ENCODE results near the gene PAQR4. TPM values are rescaled to one million over a fixed set of nuclear protein-coding genes. Genes with fewer than 3 reads are reported as not detected.
A peak's percentile ranks its signal among the peaks of the same experiment; 100 is the strongest.

PAQR4 gene
- total and polyA plus RNA-seq, 2 of the 13 experiments (the other 11 are each of a cell fraction or from before 2014, with no cell fraction given) = 15.9 to 24.8 TPM

- TF ChIP-seq CTCF (CRISPR knock-in tag; IDR thresholded peaks at IDR 0.05) (peak; percentile 83), REPIN1 (CRISPR knock-in tag; IDR thresholded peaks at IDR 0.05; ENCODE audit: borderline replicate concordance, low read depth) (0 out of 2 replicates have a peak, but pooled peaks have one; percentile 24), GLI4 (CRISPR knock-in tag; IDR thresholded peaks at IDR 0.05; ENCODE audit: borderline replicate concordance) (0 out of 2 replicates have a peak, but pooled peaks have one; percentile 53), ZFP36 (IDR thresholded peaks at IDR 0.05; ENCODE audit: borderline replicate concordance, low read depth, low read length, partially characterized antibody) (no peak), ZNF883 (CRISPR knock-in tag; IDR thresholded peaks at IDR 0.05; ENCODE audit: not compliant biosample characterization) (peak; percentile 20), ZBTB7A (CRISPR knock-in tag; IDR thresholded peaks at IDR 0.05) (0 out of 2 replicates have a peak, but pooled peaks have one; percentile 25), MEIS1 (CRISPR knock-in tag; IDR thresholded peaks at IDR 0.05; ENCODE audit: borderline replicate concordance) (no peak), ZSCAN25 (CRISPR knock-in tag; IDR thresholded peaks at IDR 0.05) (peak; percentile 99), PCBP1 (IDR thresholded peaks at IDR 0.05; ENCODE audit: borderline replicate concordance, low read depth, low read length) (0 out of 2 replicates have a peak, but pooled peaks have one; percentile 67), SIN3A (IDR thresholded peaks at IDR 0.05; ENCODE audit: borderline replicate concordance, low read depth, low read length) (0 out of 2 replicates have a peak, but pooled peaks have one; percentile 27)
- TF ChIP-seq, protein P1, sequence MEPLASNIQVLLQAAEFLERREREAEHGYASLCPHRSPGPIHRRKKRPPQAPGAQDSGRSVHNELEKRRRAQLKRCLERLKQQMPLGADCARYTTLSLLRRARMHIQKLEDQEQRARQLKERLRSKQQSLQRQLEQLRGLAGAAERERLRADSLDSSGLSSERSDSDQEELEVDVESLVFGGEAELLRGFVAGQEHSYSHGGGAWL (CRISPR knock-in tag; IDR thresholded peaks at IDR 0.05) = peak; percentile 52
- TF ChIP-seq, protein P2, sequence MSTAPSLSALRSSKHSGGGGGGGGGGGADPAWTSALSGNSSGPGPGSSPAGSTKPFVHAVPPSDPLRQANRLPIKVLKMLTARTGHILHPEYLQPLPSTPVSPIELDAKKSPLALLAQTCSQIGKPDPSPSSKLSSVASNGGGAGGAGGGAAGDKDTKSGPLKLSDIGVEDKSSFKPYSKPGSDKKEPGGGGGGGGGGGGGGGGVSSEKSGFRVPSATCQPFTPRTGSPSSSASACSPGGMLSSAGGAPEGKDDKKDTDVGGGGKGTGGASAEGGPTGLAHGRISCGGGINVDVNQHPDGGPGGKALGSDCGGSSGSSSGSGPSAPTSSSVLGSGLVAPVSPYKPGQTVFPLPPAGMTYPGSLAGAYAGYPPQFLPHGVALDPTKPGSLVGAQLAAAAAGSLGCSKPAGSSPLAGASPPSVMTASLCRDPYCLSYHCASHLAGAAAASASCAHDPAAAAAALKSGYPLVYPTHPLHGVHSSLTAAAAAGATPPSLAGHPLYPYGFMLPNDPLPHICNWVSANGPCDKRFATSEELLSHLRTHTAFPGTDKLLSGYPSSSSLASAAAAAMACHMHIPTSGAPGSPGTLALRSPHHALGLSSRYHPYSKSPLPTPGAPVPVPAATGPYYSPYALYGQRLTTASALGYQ (CRISPR knock-in tag; IDR thresholded peaks at IDR 0.05) = peak; percentile 57; the same call in 1 of the 2 replicates
- TF ChIP-seq, protein P3, sequence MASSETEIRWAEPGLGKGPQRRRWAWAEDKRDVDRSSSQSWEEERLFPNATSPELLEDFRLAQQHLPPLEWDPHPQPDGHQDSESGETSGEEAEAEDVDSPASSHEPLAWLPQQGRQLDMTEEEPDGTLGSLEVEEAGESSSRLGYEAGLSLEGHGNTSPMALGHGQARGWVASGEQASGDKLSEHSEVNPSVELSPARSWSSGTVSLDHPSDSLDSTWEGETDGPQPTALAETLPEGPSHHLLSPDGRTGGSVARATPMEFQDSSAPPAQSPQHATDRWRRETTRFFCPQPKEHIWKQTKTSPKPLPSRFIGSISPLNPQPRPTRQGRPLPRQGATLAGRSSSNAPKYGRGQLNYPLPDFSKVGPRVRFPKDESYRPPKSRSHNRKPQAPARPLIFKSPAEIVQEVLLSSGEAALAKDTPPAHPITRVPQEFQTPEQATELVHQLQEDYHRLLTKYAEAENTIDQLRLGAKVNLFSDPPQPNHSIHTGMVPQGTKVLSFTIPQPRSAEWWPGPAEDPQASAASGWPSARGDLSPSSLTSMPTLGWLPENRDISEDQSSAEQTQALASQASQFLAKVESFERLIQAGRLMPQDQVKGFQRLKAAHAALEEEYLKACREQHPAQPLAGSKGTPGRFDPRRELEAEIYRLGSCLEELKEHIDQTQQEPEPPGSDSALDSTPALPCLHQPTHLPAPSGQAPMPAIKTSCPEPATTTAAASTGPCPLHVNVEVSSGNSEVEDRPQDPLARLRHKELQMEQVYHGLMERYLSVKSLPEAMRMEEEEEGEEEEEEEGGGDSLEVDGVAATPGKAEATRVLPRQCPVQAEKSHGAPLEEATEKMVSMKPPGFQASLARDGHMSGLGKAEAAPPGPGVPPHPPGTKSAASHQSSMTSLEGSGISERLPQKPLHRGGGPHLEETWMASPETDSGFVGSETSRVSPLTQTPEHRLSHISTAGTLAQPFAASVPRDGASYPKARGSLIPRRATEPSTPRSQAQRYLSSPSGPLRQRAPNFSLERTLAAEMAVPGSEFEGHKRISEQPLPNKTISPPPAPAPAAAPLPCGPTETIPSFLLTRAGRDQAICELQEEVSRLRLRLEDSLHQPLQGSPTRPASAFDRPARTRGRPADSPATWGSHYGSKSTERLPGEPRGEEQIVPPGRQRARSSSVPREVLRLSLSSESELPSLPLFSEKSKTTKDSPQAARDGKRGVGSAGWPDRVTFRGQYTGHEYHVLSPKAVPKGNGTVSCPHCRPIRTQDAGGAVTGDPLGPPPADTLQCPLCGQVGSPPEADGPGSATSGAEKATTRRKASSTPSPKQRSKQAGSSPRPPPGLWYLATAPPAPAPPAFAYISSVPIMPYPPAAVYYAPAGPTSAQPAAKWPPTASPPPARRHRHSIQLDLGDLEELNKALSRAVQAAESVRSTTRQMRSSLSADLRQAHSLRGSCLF (CRISPR knock-in tag; IDR thresholded peaks at IDR 0.05; ENCODE audit: borderline replicate concordance) = peak; percentile 56; the same call in 1 of the 2 replicates
- TF ChIP-seq, protein P4, sequence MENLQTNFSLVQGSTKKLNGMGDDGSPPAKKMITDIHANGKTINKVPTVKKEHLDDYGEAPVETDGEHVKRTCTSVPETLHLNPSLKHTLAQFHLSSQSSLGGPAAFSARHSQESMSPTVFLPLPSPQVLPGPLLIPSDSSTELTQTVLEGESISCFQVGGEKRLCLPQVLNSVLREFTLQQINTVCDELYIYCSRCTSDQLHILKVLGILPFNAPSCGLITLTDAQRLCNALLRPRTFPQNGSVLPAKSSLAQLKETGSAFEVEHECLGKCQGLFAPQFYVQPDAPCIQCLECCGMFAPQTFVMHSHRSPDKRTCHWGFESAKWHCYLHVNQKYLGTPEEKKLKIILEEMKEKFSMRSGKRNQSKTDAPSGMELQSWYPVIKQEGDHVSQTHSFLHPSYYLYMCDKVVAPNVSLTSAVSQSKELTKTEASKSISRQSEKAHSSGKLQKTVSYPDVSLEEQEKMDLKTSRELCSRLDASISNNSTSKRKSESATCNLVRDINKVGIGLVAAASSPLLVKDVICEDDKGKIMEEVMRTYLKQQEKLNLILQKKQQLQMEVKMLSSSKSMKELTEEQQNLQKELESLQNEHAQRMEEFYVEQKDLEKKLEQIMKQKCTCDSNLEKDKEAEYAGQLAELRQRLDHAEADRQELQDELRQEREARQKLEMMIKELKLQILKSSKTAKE (CRISPR knock-in tag; IDR thresholded peaks at IDR 0.05; ENCODE audit: borderline replicate concordance) = 0 out of 2 replicates have a peak, but pooled peaks have one; percentile 45
Observed at GRCh38 chr16:2969545-2970521, 685 bp downstream of the PAQR4 start (continued).
